ENCODE data around the gene C15orf61.

C15orf61 gene

GRCh38 chr15:67579164-67579563 is 58.2 kb downstream of the C15orf61 start:
- no peak overlapping the region for H3K27ac ChIP-seq (ENCODE audit: low read depth, low read length)
- H3K27me3 ChIP-seq (ENCODE audit: control insufficient read depth in 5 of 5, insufficient read depth in 4 of 5, low read length in 5 of 5): no peaks in the 10 kb centered on the region
- peaks cover 0 to 6% (median 2%) of the 10 kb centered on the region in 5 donors for H3K36me3 ChIP-seq (ENCODE audit: control insufficient read depth in 5 of 5, insufficient read depth in 5 of 5, low read length in 5 of 5)
- H3K9ac ChIP-seq (ENCODE audit: low read length in 5 of 5): no peak overlapping the region
- no peak overlapping the region for H3K4me3 ChIP-seq (ENCODE audit: low read depth in 1 of 5, low read length in 5 of 5)
- no peaks in the 10 kb centered on the region for H3K9me3 ChIP-seq (ENCODE audit: control insufficient read depth in 5 of 5, low read length in 5 of 5)
- no peaks in the 10 kb centered on the region for H3K4me1 ChIP-seq (ENCODE audit: control insufficient read depth in 5 of 5, insufficient read depth in 5 of 5, low read length in 5 of 5)

Data from subcutaneous abdominal adipose tissue (tissue), 5 donors.